HK-2 (cell line): ENCODE data around the gene CXCL5.

Source experiments
- DNase-seq: peaks from one replicate; pipeline ENCODE4 v3.0.0-alpha.2; 2018; ENCODE audit not compliant: unreplicated experiment

Gene CXCL5

DNA sequence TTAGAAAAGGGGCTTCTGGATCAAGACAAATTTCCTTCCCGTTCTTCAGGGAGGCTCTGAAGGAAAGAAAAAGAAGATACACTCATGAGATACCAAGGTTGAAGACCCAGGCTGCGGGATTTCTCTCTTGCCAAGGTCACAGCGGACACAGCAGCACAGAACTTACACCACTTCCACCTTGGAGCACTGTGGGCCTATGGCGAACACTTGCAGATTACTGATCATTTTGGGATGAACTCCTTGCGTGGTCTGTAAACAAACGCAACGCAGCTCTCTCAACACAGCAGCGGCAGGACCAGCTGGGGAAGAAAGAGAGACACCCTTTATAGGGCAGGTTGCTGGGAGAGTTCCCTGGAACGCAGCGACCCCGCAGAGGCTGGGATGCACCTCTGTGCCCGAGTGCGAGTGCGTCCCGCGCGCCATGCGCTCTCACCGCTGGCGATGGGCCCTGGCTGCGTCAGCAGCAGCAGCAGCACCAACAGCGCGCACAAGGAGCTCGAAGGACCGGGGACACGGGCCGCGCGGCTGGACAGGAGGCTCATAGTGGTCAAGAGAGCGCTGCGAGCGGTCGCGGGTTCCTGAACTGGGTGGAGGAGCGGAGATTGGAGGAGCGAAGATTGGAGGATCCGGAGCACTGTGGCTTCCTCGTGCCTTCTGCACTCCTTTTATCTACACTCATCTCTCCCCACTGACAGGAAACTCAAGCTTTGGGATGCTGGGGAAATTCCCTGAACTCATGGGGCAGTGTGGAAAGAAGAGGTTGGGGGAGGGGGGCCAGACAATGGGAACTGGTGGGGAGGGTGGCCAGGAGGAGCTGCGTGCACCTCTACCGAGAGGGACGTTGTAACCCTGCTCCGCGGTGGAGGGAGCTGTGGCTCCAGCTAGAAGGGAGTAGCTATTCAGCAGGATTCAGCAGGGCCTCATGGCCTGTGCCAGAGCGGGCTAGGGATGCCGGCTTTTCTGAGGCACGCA, at the start of gene CXCL5:
TSS of gene CXCL5 (minus strand) at position 638 of the 972 bp plus-strand sequence. CDS start at position 542, 96 bp downstream.
- DNase-seq: peak; percentile 21

DNA sequence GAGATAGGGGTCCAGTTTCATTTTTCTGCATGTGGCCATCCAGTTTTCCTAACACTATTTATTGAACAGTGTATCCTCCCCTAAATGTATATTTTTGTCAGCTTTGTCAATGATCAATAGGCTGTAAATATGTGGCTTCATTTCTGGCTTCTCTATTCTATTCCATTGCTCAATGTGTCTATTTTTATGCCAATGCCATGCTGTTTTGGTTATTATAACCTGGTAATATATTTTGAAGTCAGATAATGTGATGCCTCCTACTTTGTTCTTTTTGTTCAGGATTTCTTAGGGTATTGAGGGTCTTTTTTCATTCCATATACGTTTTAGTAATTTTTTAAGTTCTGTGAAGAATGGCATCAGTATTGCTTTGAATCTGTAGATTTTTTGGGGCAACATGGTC, 48.7 kb upstream of the CXCL5 start:
- no peak for DNase-seq

DNA sequence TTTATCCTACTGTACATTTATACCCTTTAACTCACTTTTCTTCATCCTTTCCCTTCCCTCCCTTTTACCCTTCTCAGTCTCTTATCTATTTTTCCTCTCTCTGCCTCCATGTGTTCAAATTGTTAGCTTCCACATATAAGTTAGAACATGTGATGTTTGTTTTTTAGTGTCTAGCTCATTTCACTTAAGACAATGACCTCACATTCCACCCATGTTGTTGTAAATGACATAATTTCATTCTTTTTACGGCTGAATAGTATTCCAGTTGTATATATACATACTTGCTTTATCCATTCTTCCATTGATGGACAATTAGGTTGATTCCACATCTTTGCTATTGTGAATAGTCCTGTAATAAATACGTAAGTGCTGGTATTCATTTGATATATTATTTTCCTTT, 47.3 kb upstream of the CXCL5 start:
- no peak for DNase-seq

GRCh38 chr4:74045247-74045646, 46.8 kb upstream of the CXCL5 start:
- no peak for DNase-seq

DNA sequence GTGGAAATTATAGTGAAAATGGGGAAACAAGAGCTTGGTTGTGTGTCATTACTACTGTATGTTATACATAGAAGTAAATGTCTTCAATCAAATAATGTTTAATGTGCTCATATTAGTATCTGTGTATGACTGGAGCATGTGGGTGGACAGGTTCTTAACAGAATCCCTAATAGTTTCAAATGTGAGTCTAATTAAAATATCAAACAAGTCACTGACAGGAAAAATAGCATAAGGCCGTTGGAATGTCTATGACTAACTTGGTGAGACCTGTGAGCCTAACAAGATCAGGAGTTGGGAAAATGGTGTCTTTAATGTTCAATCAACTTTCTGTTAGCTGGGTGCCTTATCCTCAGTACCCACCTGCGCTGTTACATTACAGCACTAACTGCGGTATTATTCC, 46.2 kb upstream of the CXCL5 start:
- DNase-seq: no peak

GRCh38 chr4:74042681-74043080, 44.2 kb upstream of the CXCL5 start:
- no peak for DNase-seq

DNA sequence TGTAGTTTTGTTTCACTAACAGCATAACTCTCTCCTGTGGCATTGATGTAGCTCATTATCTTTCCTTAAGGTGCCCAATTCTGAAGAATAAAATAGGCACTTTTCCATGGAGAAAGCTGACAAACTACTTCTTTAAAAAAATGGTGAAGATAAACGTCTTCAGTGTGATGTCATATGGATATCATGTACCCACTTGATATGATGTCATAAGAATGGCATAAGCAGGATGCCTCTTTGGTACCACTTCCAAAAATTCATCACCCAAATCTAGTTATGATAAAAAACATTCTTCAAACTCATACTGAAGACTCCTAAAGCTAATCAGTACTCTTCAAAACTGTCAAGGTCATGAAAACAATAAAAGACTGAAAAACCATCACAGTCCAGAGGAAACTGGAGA, 42.9 kb upstream of the CXCL5 start:
- DNase-seq: no peak

- DNase-seq: no peak
Observed at GRCh38 chr4:74039315-74039763, 40.9 kb upstream of the CXCL5 start.

DNA sequence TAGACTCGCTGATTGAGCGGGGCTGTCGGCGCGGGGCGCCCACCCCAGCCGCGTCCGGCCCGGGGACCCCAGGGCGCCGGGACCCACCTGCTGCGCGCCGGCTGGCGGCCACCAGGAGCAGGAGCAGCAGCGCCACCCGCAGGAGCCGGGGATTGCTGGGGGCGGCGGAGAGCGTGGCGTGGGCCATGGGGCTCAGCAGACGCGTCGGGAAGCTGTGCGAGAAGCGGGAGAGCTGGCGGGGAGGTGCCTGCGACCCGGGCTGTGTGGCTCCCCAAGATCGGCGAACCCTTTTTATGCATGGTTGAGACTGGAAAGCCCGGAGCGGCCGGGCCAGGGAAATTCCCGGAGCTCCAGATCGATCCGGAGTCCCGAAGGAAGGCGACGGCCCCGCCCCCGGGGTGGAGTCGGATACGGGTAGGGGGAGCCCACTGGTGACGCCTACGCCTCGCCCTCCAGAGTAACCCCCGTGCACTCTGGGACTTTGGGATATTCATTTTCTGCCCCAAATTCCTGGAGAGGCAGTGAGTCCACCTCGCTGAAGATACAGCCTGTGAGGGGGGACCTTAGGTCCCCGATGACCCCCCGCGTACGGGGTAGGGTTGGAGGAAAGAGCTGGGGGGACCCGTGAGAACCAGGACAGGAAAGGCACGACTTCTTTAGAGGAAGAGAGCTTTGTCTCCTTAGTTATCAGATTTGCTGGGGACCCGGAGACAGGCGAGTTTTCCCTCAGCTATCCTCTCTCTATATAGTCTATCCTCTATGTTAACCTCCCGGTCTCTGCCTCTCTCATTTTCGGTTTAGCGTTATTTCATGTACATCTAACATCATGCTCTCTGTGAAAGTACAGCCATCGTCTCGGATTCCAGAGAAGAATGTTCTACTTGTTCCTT, 40.2 kb upstream of the CXCL5 start, which contains the start of gene CXCL3:
TSS of gene CXCL3 (minus strand) at position 265 of the 890 bp plus-strand sequence. CDS start at position 187, 78 bp downstream.
- peak; percentile 80 for DNase-seq

GRCh38 chr4:74038086-74038424, 39.6 kb upstream of the CXCL5 start:
- DNase-seq: no peak

DNA sequence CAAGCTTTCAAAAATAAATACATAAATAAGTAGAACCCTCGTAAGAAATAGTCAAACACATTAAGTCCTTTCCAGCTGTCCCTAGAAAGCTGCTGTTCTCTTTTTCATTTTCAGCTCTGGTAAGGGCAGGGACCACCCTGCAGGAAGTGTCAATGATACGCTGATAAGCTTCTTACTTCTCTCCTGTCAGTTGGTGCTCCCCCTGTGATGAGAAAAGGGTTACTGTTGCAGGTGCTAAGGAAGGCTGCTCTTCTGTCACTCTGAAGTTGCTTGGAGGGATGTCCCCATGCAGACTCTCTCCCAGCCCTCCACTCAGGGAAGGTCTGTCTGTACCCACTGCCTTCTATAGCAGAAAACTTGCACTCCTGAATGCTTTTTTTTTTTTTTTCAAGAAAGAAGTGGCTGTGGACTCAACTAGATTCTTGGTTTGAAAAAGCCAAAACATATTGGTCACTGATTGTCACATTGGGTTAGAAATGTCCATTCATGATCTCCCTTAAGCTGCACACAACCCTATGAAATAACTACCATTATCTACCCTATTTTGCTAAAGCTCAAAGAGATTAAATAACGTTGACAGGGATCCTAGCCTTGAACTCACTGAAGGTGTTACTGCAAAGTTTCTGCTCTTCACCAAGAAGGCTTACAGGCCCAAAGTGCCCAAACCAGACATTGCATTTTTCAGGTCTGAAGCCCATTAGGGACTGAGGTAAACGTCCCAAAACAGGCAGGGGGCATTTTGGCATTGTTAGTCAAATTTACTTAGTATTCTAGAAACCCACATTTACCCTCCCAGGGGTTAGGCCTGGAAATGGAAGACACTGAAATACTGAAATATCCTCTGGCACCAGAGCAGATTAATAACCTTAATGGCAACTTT, 38.8 kb upstream of the CXCL5 start:
- no peak for DNase-seq

DNA sequence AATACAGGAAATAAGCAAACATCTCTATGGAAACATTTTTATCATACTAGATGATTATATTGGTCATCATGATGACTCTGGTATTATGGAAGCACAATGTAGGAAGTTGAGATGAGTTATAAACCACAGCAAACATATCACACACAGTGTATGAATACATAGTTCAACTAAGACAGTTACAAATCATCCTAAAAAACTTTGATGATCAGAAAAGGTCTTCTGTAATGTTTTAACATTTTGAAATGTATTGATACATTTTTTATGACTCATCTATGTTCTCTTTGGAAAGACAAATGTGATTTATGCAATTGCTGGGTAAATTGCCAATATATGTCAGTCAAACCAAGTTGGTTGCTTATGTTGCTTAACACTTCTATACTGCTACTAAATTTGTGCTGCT, 35.3 kb upstream of the CXCL5 start:
- DNase-seq: no peak

GRCh38 chr4:74032064-74032463, 33.6 kb upstream of the CXCL5 start:
- DNase-seq: no peak

DNA sequence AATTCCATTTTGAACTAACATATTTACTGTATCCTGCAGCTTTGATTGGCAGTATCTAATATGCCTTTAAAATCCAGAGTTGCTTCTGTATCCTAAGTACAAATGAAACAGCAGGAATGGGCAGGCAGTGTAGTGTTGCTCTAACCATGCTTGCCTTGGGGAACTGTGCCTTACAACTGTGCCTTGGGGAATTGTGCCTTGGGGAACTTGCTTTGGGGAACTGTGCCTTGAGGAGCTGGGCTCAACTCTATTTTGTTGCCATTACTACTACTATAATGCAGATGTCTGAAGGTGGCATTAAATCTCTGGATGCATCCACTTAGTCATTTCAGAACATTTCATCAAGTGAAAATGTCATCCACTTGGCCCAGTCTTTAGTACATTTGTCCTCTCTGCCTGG, 33.1 kb upstream of the CXCL5 start:
- DNase-seq: no peak

DNA sequence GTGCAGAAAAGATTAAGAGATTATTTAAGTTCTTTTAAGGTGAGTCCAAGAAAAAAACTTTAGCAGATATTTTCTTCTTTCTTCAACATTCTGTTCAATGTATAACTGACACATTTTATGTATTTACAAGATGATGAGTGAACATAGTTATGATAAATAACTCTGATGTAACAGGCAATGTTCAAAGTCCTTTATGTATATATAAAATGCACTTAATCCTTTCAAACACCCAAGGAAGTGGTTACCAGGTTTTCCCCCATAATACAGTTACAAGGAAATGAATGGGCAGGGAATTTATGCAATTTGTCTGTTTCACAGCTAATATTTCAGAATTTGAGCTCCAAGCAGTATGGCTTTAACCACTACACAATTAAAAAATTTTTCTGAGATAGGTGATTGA, 31.8 kb upstream of the CXCL5 start:
- DNase-seq: no peak

DNA sequence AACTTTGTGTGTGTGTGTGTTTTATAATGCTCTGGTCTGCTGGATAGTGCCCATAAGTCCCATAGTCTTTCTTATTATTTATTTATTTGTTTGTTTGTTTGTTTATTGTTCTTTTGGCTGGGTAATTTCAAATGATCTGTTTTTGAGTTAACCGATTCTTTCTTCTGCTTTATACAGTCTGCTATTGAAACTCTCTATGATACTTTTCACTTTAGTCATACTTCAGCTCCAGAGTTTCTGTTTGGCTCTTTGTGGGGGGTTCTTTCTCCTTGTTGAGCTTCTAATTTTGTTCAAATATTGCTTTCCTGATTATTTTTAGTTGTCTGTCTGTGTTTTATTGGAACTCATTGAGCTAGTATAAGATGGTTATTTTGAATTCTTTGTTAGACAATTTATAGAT, 30.0 kb upstream of the CXCL5 start:
- DNase-seq: no peak

- DNase-seq: no peak
Observed at GRCh38 chr4:74023709-74024108, 25.2 kb upstream of the CXCL5 start.

DNA sequence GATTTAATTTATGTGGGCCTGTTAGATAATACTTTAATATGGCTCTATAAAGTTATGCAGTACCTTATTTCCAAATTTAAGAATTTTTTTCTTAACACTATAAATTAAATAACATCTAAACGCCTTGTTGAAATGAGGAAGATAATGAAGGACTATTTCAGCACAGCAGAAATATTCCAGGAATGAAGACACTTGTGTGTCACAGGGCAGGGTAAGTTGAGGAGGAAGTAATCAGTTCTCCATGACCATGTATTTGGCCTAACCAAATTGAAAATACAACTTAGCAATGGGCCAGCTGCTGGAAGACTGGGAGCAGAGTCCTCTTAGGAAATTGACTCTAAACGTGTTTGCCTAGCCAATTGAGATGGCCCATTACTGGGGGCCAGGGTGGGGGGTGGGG, 23.1 kb upstream of the CXCL5 start:
- DNase-seq: no peak

- DNase-seq: no peak
Observed at GRCh38 chr4:74018771-74019170, 20.3 kb upstream of the CXCL5 start.

GRCh38 chr4:74018116-74018515, 19.6 kb upstream of the CXCL5 start:
- DNase-seq: no peak

- no peak for DNase-seq
Observed at GRCh38 chr4:74016068-74016467, 17.6 kb upstream of the CXCL5 start.
